Activated T-cell treated with anti-CD3 and anti-CD28 coated beads, Interleukin-2, amount 50 U/mL, for 24 hours (primary cell): ENCODE results near the gene DRG2.

Experiments
- DNase-seq: peaks from one replicate; pipeline ENCODE4 v3.0.0-alpha.2; 2020
- H3K27ac Mint-ChIP-seq: 2 replicates; pipeline ENCODE4 v1.8.0; 2020; ENCODE audit warnings: mild to moderate bottlenecking, mixed read lengths
- H3K27me3 Mint-ChIP-seq: 2 replicates; pipeline ENCODE4 v1.8.0; 2020; ENCODE audit warnings: mixed read lengths
- H3K36me3 Mint-ChIP-seq: 2 replicates; pipeline ENCODE4 v1.8.0; 2020; ENCODE audit warnings: low read depth, mixed read lengths
- H3K4me1 Mint-ChIP-seq: 2 replicates; pipeline ENCODE4 v1.8.0; 2020; ENCODE audit warnings: low read depth, mixed read lengths
- H3K4me3 Mint-ChIP-seq: 2 replicates; pipeline ENCODE4 v1.8.0; 2020; ENCODE audit warnings: mild to moderate bottlenecking, moderate library complexity, mixed read lengths
- H3K9me3 Mint-ChIP-seq: 2 replicates; pipeline ENCODE4 v1.8.0; 2020; ENCODE audit warnings: mixed read lengths

Gene DRG2

GRCh38 chr17:18064053-18064452 lies 23.7 kb upstream of the DRG2 start:
- Mint-ChIP-seq H3K9me3 (no peaks in the 10 kb centered on the region), H3K36me3 (peaks cover 56% of the 10 kb centered on the region), H3K4me3 (no peak overlapping the region), H3K27me3 (no peaks in the 10 kb centered on the region), H3K4me1 (no peaks in the 10 kb centered on the region), H3K27ac (no peak overlapping the region)
- no peak for DNase-seq

- no peak for DNase-seq
- no peaks in the 10 kb centered on the region for H3K9me3 Mint-ChIP-seq
- no peaks in the 10 kb centered on the region for H3K27me3 Mint-ChIP-seq
- peaks cover 49% of the 10 kb centered on the region for H3K36me3 Mint-ChIP-seq
- no peak overlapping the region for H3K27ac Mint-ChIP-seq
- no peak overlapping the region for H3K4me3 Mint-ChIP-seq
- H3K4me1 Mint-ChIP-seq: no peaks in the 10 kb centered on the region
These were observed 22.2 kb upstream of the DRG2 start for GRCh38 chr17:18065546-18065945.

- Mint-ChIP-seq H3K4me1 (peaks cover 10% of the 10 kb centered on the region), H3K36me3 (peaks cover 37% of the 10 kb centered on the region), H3K27me3 (no peaks in the 10 kb centered on the region), H3K27ac (no peak overlapping the region), H3K4me3 (no peak overlapping the region), H3K9me3 (no peaks in the 10 kb centered on the region)
- DNase-seq: no peak
These were observed 20.9 kb upstream of the DRG2 start for GRCh38 chr17:18066866-18067265.

- Mint-ChIP-seq H3K27ac (peak overlapping the region; percentile 55), H3K36me3 (peaks cover 17% of the 10 kb centered on the region), H3K4me1 (peaks cover 11% of the 10 kb centered on the region), H3K4me3 (no peak overlapping the region), H3K9me3 (no peaks in the 10 kb centered on the region), H3K27me3 (no peaks in the 10 kb centered on the region)
- DNase-seq: no peak
These were observed 18.6 kb upstream of the DRG2 start for GRCh38 chr17:18069101-18069500.

GRCh38 chr17:18070861-18071340 lies 16.8 kb upstream of the DRG2 start:
- H3K27me3 Mint-ChIP-seq: peaks cover 1% of the 10 kb centered on the region
- no peak overlapping the region for H3K4me3 Mint-ChIP-seq
- H3K36me3 Mint-ChIP-seq: peaks cover 2% of the 10 kb centered on the region
- no peak for DNase-seq
- H3K4me1 Mint-ChIP-seq: peaks cover 11% of the 10 kb centered on the region
- no peaks in the 10 kb centered on the region for H3K9me3 Mint-ChIP-seq
- H3K27ac Mint-ChIP-seq: peak overlapping the region; percentile 63

GRCh38 chr17:18071751-18072150 lies 16.0 kb upstream of the DRG2 start:
- H3K36me3 Mint-ChIP-seq: no peaks in the 10 kb centered on the region
- H3K27me3 Mint-ChIP-seq: peaks cover 5% of the 10 kb centered on the region
- H3K4me3 Mint-ChIP-seq: no peak overlapping the region
- no peak overlapping the region for H3K27ac Mint-ChIP-seq
- DNase-seq: no peak
- peaks cover 11% of the 10 kb centered on the region for H3K4me1 Mint-ChIP-seq
- no peaks in the 10 kb centered on the region for H3K9me3 Mint-ChIP-seq

GRCh38 chr17:18074566-18075272 lies 13.0 kb upstream of the DRG2 start:
- peaks cover 11% of the 10 kb centered on the region for H3K4me1 Mint-ChIP-seq
- no peaks in the 10 kb centered on the region for H3K9me3 Mint-ChIP-seq
- no peak overlapping the region for H3K27ac Mint-ChIP-seq
- H3K27me3 Mint-ChIP-seq: peaks cover 10% of the 10 kb centered on the region
- H3K36me3 Mint-ChIP-seq: no peaks in the 10 kb centered on the region
- no peak overlapping the region for H3K4me3 Mint-ChIP-seq
- DNase-seq: no peak

- no peak overlapping the region for H3K4me3 Mint-ChIP-seq
- H3K9me3 Mint-ChIP-seq: no peaks in the 10 kb centered on the region
- H3K36me3 Mint-ChIP-seq: no peaks in the 10 kb centered on the region
- H3K27me3 Mint-ChIP-seq: peaks cover 14% of the 10 kb centered on the region
- H3K27ac Mint-ChIP-seq: no peak overlapping the region
- H3K4me1 Mint-ChIP-seq: no peaks in the 10 kb centered on the region
- DNase-seq: no peak
These were observed 10.8 kb upstream of the DRG2 start for GRCh38 chr17:18076936-18077335.

- H3K4me3 Mint-ChIP-seq: no peak overlapping the region
- H3K27me3 Mint-ChIP-seq: peaks cover 14% of the 10 kb centered on the region
- no peak overlapping the region for H3K27ac Mint-ChIP-seq
- H3K9me3 Mint-ChIP-seq: no peaks in the 10 kb centered on the region
- H3K36me3 Mint-ChIP-seq: no peaks in the 10 kb centered on the region
- no peaks in the 10 kb centered on the region for H3K4me1 Mint-ChIP-seq
- no peak for DNase-seq
These were observed 8.2 kb upstream of the DRG2 start for GRCh38 chr17:18079543-18079942.

- Mint-ChIP-seq H3K27me3 (peaks cover 6% of the 10 kb centered on the region), H3K36me3 (peaks cover 14% of the 10 kb centered on the region), H3K9me3 (no peaks in the 10 kb centered on the region), H3K4me3 (no peak overlapping the region), H3K4me1 (peaks cover 12% of the 10 kb centered on the region), H3K27ac (no peak overlapping the region)
- DNase-seq: no peak
These were observed 3.5 kb upstream of the DRG2 start for GRCh38 chr17:18084256-18084655.

GRCh38 chr17:18089613-18090012 lies 1.9 kb downstream of the DRG2 start:
- peak overlapping the region; percentile 99 for H3K4me3 Mint-ChIP-seq
- peaks cover 27% of the 10 kb centered on the region for H3K4me1 Mint-ChIP-seq
- H3K27ac Mint-ChIP-seq: peak overlapping the region; percentile 98
- H3K9me3 Mint-ChIP-seq: no peaks in the 10 kb centered on the region
- DNase-seq: no peak
- H3K36me3 Mint-ChIP-seq: peaks cover 60% of the 10 kb centered on the region
- H3K27me3 Mint-ChIP-seq: no peaks in the 10 kb centered on the region

- H3K27me3 Mint-ChIP-seq: no peaks in the 10 kb centered on the region
- peaks cover 21% of the 10 kb centered on the region for H3K4me1 Mint-ChIP-seq
- H3K36me3 Mint-ChIP-seq: peaks cover 89% of the 10 kb centered on the region
- H3K4me3 Mint-ChIP-seq: no peak overlapping the region
- H3K9me3 Mint-ChIP-seq: no peaks in the 10 kb centered on the region
- DNase-seq: no peak
- peak overlapping the region; percentile 23 for H3K27ac Mint-ChIP-seq
These were observed 6.1 kb downstream of the DRG2 start for GRCh38 chr17:18093616-18094408.

- no peaks in the 10 kb centered on the region for H3K27me3 Mint-ChIP-seq
- no peak overlapping the region for H3K4me3 Mint-ChIP-seq
- H3K27ac Mint-ChIP-seq: no peak overlapping the region
- H3K4me1 Mint-ChIP-seq: peaks cover 16% of the 10 kb centered on the region
- no peaks in the 10 kb centered on the region for H3K9me3 Mint-ChIP-seq
- no peak for DNase-seq
- peaks cover 90% of the 10 kb centered on the region for H3K36me3 Mint-ChIP-seq
These were observed 6.7 kb downstream of the DRG2 start for GRCh38 chr17:18094409-18094807.

GRCh38 chr17:18099516-18099915 lies 11.8 kb downstream of the DRG2 start:
- no peaks in the 10 kb centered on the region for H3K27me3 Mint-ChIP-seq
- H3K4me1 Mint-ChIP-seq: peaks cover 2% of the 10 kb centered on the region
- H3K4me3 Mint-ChIP-seq: no peak overlapping the region
- DNase-seq: no peak
- peaks cover 96% of the 10 kb centered on the region for H3K36me3 Mint-ChIP-seq
- no peaks in the 10 kb centered on the region for H3K9me3 Mint-ChIP-seq
- H3K27ac Mint-ChIP-seq: no peak overlapping the region

GRCh38 chr17:18100616-18101015 lies 12.9 kb downstream of the DRG2 start:
- no peak for DNase-seq
- Mint-ChIP-seq H3K4me1 (peaks cover 2% of the 10 kb centered on the region), H3K4me3 (no peak overlapping the region), H3K36me3 (peaks cover 98% of the 10 kb centered on the region), H3K27me3 (no peaks in the 10 kb centered on the region), H3K9me3 (no peaks in the 10 kb centered on the region), H3K27ac (no peak overlapping the region)
